ENCODE data around the gene PAPPA.

The PAPPA gene

DNA sequence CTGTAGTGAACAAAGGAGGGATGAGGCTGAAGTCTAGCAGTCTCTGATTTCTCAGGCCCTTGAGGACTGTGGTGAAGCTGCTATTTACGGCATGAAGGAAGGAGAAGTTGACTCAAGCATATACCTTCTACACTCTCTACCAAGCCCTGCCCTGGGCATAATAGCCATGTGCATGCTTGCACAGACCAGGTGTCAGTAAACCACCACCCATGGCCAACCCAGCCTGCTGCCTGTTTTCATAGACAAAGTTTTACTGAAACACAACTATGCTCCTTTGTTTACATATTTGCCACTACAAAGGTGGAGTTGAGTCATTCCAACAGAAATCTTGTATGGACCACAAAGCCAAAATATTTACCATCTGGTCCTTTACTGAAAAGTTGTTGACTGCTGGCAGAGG is 126.9 kb downstream of the PAPPA start:
- Histone ChIP-seq H3F3A (ENCODE audit: insufficient read depth) (no peaks in the 10 kb centered on the region), H4K20me1 (ENCODE audit: low read depth, low read length) (no peaks in the 10 kb centered on the region), H2AFZ (ENCODE audit: low read depth, low read length, severe bottlenecking) (no peak overlapping the region), H3K27me3 (ENCODE audit: low read length) (no peaks in the 10 kb centered on the region), H3K36me3 (ENCODE audit: low read length) (no peaks in the 10 kb centered on the region), H3K79me2 (ENCODE audit: insufficient read depth, low read length) (no peaks in the 10 kb centered on the region), H3K4me2 (ENCODE audit: low read depth, low read length, poor library complexity, severe bottlenecking) (no peak overlapping the region), H3K9me3 (ENCODE audit: insufficient read depth, low read length) (no peaks in the 10 kb centered on the region), H3K4me3 (ENCODE audit: insufficient read depth, low read length, poor library complexity, severe bottlenecking) (no peak overlapping the region), H3K27ac (ENCODE audit: low read depth, low read length) (no peak overlapping the region), H3K9me2 (replicated peaks; ENCODE audit: insufficient read depth, low read length) (no peaks in the 10 kb centered on the region), H3K9ac (ENCODE audit: low read length) (no peak overlapping the region)
- TF ChIP-seq, protein P1, sequence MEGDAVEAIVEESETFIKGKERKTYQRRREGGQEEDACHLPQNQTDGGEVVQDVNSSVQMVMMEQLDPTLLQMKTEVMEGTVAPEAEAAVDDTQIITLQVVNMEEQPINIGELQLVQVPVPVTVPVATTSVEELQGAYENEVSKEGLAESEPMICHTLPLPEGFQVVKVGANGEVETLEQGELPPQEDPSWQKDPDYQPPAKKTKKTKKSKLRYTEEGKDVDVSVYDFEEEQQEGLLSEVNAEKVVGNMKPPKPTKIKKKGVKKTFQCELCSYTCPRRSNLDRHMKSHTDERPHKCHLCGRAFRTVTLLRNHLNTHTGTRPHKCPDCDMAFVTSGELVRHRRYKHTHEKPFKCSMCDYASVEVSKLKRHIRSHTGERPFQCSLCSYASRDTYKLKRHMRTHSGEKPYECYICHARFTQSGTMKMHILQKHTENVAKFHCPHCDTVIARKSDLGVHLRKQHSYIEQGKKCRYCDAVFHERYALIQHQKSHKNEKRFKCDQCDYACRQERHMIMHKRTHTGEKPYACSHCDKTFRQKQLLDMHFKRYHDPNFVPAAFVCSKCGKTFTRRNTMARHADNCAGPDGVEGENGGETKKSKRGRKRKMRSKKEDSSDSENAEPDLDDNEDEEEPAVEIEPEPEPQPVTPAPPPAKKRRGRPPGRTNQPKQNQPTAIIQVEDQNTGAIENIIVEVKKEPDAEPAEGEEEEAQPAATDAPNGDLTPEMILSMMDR (IDR thresholded peaks at IDR 0.05; ENCODE audit: insufficient read depth, low read length, poor library complexity, severe bottlenecking) = no peak
- TF ChIP-seq EZH2phosphoT487 (conservative IDR thresholded peaks at IDR 0.05; ENCODE audit: low read length) = no peak

DNA sequence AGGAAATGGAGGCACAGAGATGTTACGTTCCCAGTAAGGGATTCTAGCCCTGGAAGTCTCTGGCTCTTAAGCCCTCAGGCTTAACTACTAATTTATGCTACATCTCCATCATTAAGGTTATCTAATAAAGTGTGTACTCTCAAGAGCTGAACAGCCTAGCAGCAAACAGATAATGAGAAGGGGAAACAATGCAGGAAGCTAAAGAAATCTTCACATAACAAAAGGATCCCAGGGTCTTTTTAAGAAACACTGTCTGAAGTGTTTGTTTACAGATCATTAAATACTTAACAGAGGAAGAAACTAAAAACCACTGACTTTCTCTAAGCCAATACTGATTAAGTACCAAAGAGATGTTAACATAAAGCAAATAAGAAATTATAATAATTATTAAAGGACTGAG is 129.0 kb downstream of the PAPPA start:
- Histone ChIP-seq H3K4me3 (ENCODE audit: insufficient read depth, low read length, poor library complexity, severe bottlenecking) (no peak overlapping the region), H3K27ac (ENCODE audit: low read depth, low read length) (no peak overlapping the region), H3K4me2 (ENCODE audit: low read depth, low read length, poor library complexity, severe bottlenecking) (no peak overlapping the region), H2AFZ (ENCODE audit: low read depth, low read length, severe bottlenecking) (no peak overlapping the region), H3K36me3 (ENCODE audit: low read length) (no peaks in the 10 kb centered on the region), H3K9me3 (ENCODE audit: insufficient read depth, low read length) (no peaks in the 10 kb centered on the region), H3K9me2 (replicated peaks; ENCODE audit: insufficient read depth, low read length) (no peaks in the 10 kb centered on the region), H4K20me1 (ENCODE audit: low read depth, low read length) (no peaks in the 10 kb centered on the region), H3K79me2 (ENCODE audit: insufficient read depth, low read length) (no peaks in the 10 kb centered on the region), H3F3A (ENCODE audit: insufficient read depth) (no peaks in the 10 kb centered on the region), H3K27me3 (ENCODE audit: low read length) (no peaks in the 10 kb centered on the region), H3K9ac (ENCODE audit: low read length) (no peak overlapping the region)
- TF ChIP-seq, protein P1 (IDR thresholded peaks at IDR 0.05; ENCODE audit: insufficient read depth, low read length, poor library complexity, severe bottlenecking) = no peak
- no peak for TF ChIP-seq EZH2phosphoT487 (conservative IDR thresholded peaks at IDR 0.05; ENCODE audit: low read length)

GRCh38 chr9:116284518-116284917 is 130.9 kb downstream of the PAPPA start:
- H3K9me3 ChIP-seq (ENCODE audit: insufficient read depth, low read length) = no peaks in the 10 kb centered on the region
- no peak overlapping the region for H3K4me3 ChIP-seq (ENCODE audit: insufficient read depth, low read length, poor library complexity, severe bottlenecking)
- TF ChIP-seq, protein P1 (IDR thresholded peaks at IDR 0.05; ENCODE audit: insufficient read depth, low read length, poor library complexity, severe bottlenecking) = no peak
- no peaks in the 10 kb centered on the region for H3F3A ChIP-seq (ENCODE audit: insufficient read depth)
- no peaks in the 10 kb centered on the region for H3K79me2 ChIP-seq (ENCODE audit: insufficient read depth, low read length)
- no peaks in the 10 kb centered on the region for H4K20me1 ChIP-seq (ENCODE audit: low read depth, low read length)
- H3K36me3 ChIP-seq (ENCODE audit: low read length) = no peaks in the 10 kb centered on the region
- no peak overlapping the region for H3K27ac ChIP-seq (ENCODE audit: low read depth, low read length)
- no peaks in the 10 kb centered on the region for H3K27me3 ChIP-seq (ENCODE audit: low read length)
- no peak overlapping the region for H3K4me2 ChIP-seq (ENCODE audit: low read depth, low read length, poor library complexity, severe bottlenecking)
- no peaks in the 10 kb centered on the region for H3K9me2 ChIP-seq (replicated peaks; ENCODE audit: insufficient read depth, low read length)
- H2AFZ ChIP-seq (ENCODE audit: low read depth, low read length, severe bottlenecking) = no peak overlapping the region
- no peak overlapping the region for H3K9ac ChIP-seq (ENCODE audit: low read length)

DNA sequence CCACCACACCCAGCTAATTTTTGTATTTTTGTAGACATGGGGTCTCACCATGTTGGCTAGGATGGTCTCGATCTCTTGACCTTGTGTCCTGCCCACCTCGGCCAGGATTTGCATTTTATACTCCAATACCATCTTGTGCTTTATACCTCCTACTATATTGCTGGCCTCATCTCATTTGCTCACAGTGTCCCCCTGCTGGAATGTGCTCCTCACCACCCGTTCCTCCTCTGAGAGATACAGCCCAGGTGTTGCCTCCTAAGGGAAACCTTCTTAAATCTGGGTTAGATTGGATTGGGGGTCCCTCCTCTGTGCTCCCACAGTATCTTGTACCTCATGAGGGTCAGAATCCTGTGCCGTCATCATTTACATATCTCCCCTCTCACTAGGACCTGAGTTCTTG is 131.7 kb downstream of the PAPPA start:
- Histone ChIP-seq H3K9me2 (replicated peaks; ENCODE audit: insufficient read depth, low read length) (no peaks in the 10 kb centered on the region), H3F3A (ENCODE audit: insufficient read depth) (no peaks in the 10 kb centered on the region), H3K4me2 (ENCODE audit: low read depth, low read length, poor library complexity, severe bottlenecking) (no peak overlapping the region), H4K20me1 (ENCODE audit: low read depth, low read length) (no peaks in the 10 kb centered on the region), H3K9ac (ENCODE audit: low read length) (no peak overlapping the region), H3K36me3 (ENCODE audit: low read length) (no peaks in the 10 kb centered on the region), H3K27me3 (ENCODE audit: low read length) (no peaks in the 10 kb centered on the region), H3K9me3 (ENCODE audit: insufficient read depth, low read length) (no peaks in the 10 kb centered on the region), H3K79me2 (ENCODE audit: insufficient read depth, low read length) (no peaks in the 10 kb centered on the region), H3K4me3 (ENCODE audit: insufficient read depth, low read length, poor library complexity, severe bottlenecking) (no peak overlapping the region), H3K27ac (ENCODE audit: low read depth, low read length) (no peak overlapping the region), H2AFZ (ENCODE audit: low read depth, low read length, severe bottlenecking) (no peak overlapping the region)
- TF ChIP-seq, protein P1 (IDR thresholded peaks at IDR 0.05; ENCODE audit: insufficient read depth, low read length, poor library complexity, severe bottlenecking) = no peak
- TF ChIP-seq EZH2phosphoT487 (conservative IDR thresholded peaks at IDR 0.05; ENCODE audit: low read length) = no peak

Data from SU-DHL-6 (cell line).